ENCODE measurements around the gene APOE. TPM values are rescaled to one million over a fixed set of nuclear protein-coding genes. Genes with fewer than 3 reads are reported as not detected.

APOE gene
- total and polyA plus RNA-seq, 2 experiments from 2014 or later: 1,133 to 1,438 TPM

Other genes starting within 250 kb of the APOE start
- gene CEACAM19, start 234.3 kb upstream of the APOE start, total RNA-seq (2014; rRNA removed; shearing (Covaris generic)): 0.16 and 0.38 TPM in 2 replicates
- gene CEACAM19, start 234.3 kb upstream of the APOE start, polyA plus RNA-seq (2016; fragmentation: Nextera tagmentation; extraction: Ambion mirVana): 0.56 and 0.76 TPM in 2 replicates
- gene CEACAM16, start 206.6 kb upstream of the APOE start, total RNA-seq (2014; rRNA removed; shearing (Covaris generic)): not detected in 2 replicates
- not detected in 2 replicates for gene CEACAM16, start 206.6 kb upstream of the APOE start, polyA plus RNA-seq (2016; fragmentation: Nextera tagmentation; extraction: Ambion mirVana)
- 0.62 and 1.4 TPM in 2 replicates for gene BCL3, start 157.1 kb upstream of the APOE start, total RNA-seq (2014; rRNA removed; shearing (Covaris generic))
- gene BCL3, start 157.1 kb upstream of the APOE start, polyA plus RNA-seq (2016; fragmentation: Nextera tagmentation; extraction: Ambion mirVana): 3.3 and 4.1 TPM in 2 replicates
- gene CBLC, start 127.9 kb upstream of the APOE start, total RNA-seq (2014; rRNA removed; shearing (Covaris generic)): 27.1 and 29.3 TPM in 2 replicates
- gene CBLC, start 127.9 kb upstream of the APOE start, polyA plus RNA-seq (2016; fragmentation: Nextera tagmentation; extraction: Ambion mirVana): 13.8 and 14.5 TPM in 2 replicates
- gene BCAM, start 96.7 kb upstream of the APOE start, total RNA-seq (2014; rRNA removed; shearing (Covaris generic)): 80.5 and 100 TPM in 2 replicates
- gene BCAM, start 96.7 kb upstream of the APOE start, polyA plus RNA-seq (2016; fragmentation: Nextera tagmentation; extraction: Ambion mirVana): 33.3 and 36.9 TPM in 2 replicates
- gene NECTIN2, start 59.5 kb upstream of the APOE start, total RNA-seq (2014; rRNA removed; shearing (Covaris generic)): 230 and 235 TPM in 2 replicates
- 109 and 113 TPM in 2 replicates for gene NECTIN2, start 59.5 kb upstream of the APOE start, polyA plus RNA-seq (2016; fragmentation: Nextera tagmentation; extraction: Ambion mirVana)
- gene TOMM40, start 14.5 kb upstream of the APOE start, total RNA-seq (2014; rRNA removed; shearing (Covaris generic)): 233 and 273 TPM in 2 replicates
- gene TOMM40, start 14.5 kb upstream of the APOE start, polyA plus RNA-seq (2016; fragmentation: Nextera tagmentation; extraction: Ambion mirVana): 135 and 142 TPM in 2 replicates
- 25.4 and 26.8 TPM in 2 replicates for gene APOC1, start 8.8 kb downstream of the APOE start, total RNA-seq (2014; rRNA removed; shearing (Covaris generic))
- 221 and 252 TPM in 2 replicates for gene APOC1, start 8.8 kb downstream of the APOE start, polyA plus RNA-seq (2016; fragmentation: Nextera tagmentation; extraction: Ambion mirVana)
- not detected in 2 replicates for gene APOC4, start 36.4 kb downstream of the APOE start, total RNA-seq (2014; rRNA removed; shearing (Covaris generic))
- gene APOC4, start 36.4 kb downstream of the APOE start, polyA plus RNA-seq (2016; fragmentation: Nextera tagmentation; extraction: Ambion mirVana): not detected in 2 replicates
- not detected in 2 replicates for gene APOC2, start 40.3 kb downstream of the APOE start, total RNA-seq (2014; rRNA removed; shearing (Covaris generic))
- not detected in 2 replicates for gene APOC2, start 40.3 kb downstream of the APOE start, polyA plus RNA-seq (2016; fragmentation: Nextera tagmentation; extraction: Ambion mirVana)
- 70.6 and 71.5 TPM in 2 replicates for gene CLPTM1, start 49.6 kb downstream of the APOE start, total RNA-seq (2014; rRNA removed; shearing (Covaris generic))
- 36.7 and 41.6 TPM in 2 replicates for gene CLPTM1, start 49.6 kb downstream of the APOE start, polyA plus RNA-seq (2016; fragmentation: Nextera tagmentation; extraction: Ambion mirVana)
- 11.1 and 13.1 TPM in 2 replicates for gene RELB, start 95.7 kb downstream of the APOE start, total RNA-seq (2014; rRNA removed; shearing (Covaris generic))
- gene RELB, start 95.7 kb downstream of the APOE start, polyA plus RNA-seq (2016; fragmentation: Nextera tagmentation; extraction: Ambion mirVana): 7.4 and 7.9 TPM in 2 replicates
- 78.7 and 92.3 TPM in 2 replicates for gene CLASRP, start 133.2 kb downstream of the APOE start, total RNA-seq (2014; rRNA removed; shearing (Covaris generic))
- 26.5 and 27.1 TPM in 2 replicates for gene CLASRP, start 133.2 kb downstream of the APOE start, polyA plus RNA-seq (2016; fragmentation: Nextera tagmentation; extraction: Ambion mirVana)
- 10.3 and 13.4 TPM in 2 replicates for gene ZNF296, start 170.7 kb downstream of the APOE start, total RNA-seq (2014; rRNA removed; shearing (Covaris generic))
- 16.5 and 18.6 TPM in 2 replicates for gene ZNF296, start 170.7 kb downstream of the APOE start, polyA plus RNA-seq (2016; fragmentation: Nextera tagmentation; extraction: Ambion mirVana)
- 49.6 and 52.6 TPM in 2 replicates for gene GEMIN7, start 173.5 kb downstream of the APOE start, total RNA-seq (2014; rRNA removed; shearing (Covaris generic))
- 90.5 and 91.6 TPM in 2 replicates for gene GEMIN7, start 173.5 kb downstream of the APOE start, polyA plus RNA-seq (2016; fragmentation: Nextera tagmentation; extraction: Ambion mirVana)
- gene PPP1R37, start 187.4 kb downstream of the APOE start, total RNA-seq (2014; rRNA removed; shearing (Covaris generic)): 33.3 and 47.2 TPM in 2 replicates
- 6.9 and 7.8 TPM in 2 replicates for gene PPP1R37, start 187.4 kb downstream of the APOE start, polyA plus RNA-seq (2016; fragmentation: Nextera tagmentation; extraction: Ambion mirVana)

Measured in GM23338 (cell line).